GM18870 (cell line): ENCODE data around the gene PARP16.

Experiments
- ATAC-seq: cut with Tn5 transposase; IDR thresholded peaks from one replicate; pipeline ENCODE4 v1.9.1; 2021; ENCODE audit warnings: moderate library complexity; ENCODE audit not compliant: unreplicated experiment

PARP16 gene

GRCh38 chr15:65312400-65312916, 25.8 kb upstream of the PARP16 start:
- no peak for ATAC-seq

GRCh38 chr15:65311760-65312159, 25.1 kb upstream of the PARP16 start:
- no peak for ATAC-seq

- no peak for ATAC-seq
Observed at GRCh38 chr15:65310431-65311137, 23.9 kb upstream of the PARP16 start.

- no peak for ATAC-seq
Observed at GRCh38 chr15:65309882-65310418, 23.3 kb upstream of the PARP16 start.

- ATAC-seq = no peak
Observed at GRCh38 chr15:65307978-65308377, 21.3 kb upstream of the PARP16 start.

- no peak for ATAC-seq
Observed at GRCh38 chr15:65306551-65306950, 19.9 kb upstream of the PARP16 start.

- no peak for ATAC-seq
Observed at GRCh38 chr15:65305776-65306175, 19.1 kb upstream of the PARP16 start.

GRCh38 chr15:65305150-65305758, 18.6 kb upstream of the PARP16 start:
- no peak for ATAC-seq

GRCh38 chr15:65304381-65305149, 17.9 kb upstream of the PARP16 start, which contains the start of gene RNU5B-1:
RNU5B-1 (plus strand) TSS chr15:65304677.
- ATAC-seq = peak; percentile 70

GRCh38 chr15:65303687-65304380, 17.2 kb upstream of the PARP16 start:
- ATAC-seq = no peak

- no peak for ATAC-seq
Observed at GRCh38 chr15:65302061-65302460, 15.4 kb upstream of the PARP16 start.

- ATAC-seq = no peak
Observed at GRCh38 chr15:65300924-65301441, 14.3 kb upstream of the PARP16 start.

- no peak for ATAC-seq
Observed at GRCh38 chr15:65298731-65299130, 12.0 kb upstream of the PARP16 start.

GRCh38 chr15:65292938-65293518, 6.3 kb upstream of the PARP16 start:
- no peak for ATAC-seq

GRCh38 chr15:65290228-65290627, 3.5 kb upstream of the PARP16 start:
- ATAC-seq = no peak

- ATAC-seq = no peak
Observed at GRCh38 chr15:65289261-65289854, 2.7 kb upstream of the PARP16 start.

- ATAC-seq = no peak
Observed at GRCh38 chr15:65287520-65287855, 805 bp upstream of the PARP16 start.

GRCh38 chr15:65286069-65286703, 497 bp downstream of the PARP16 start:
- peak; percentile 16 for ATAC-seq

GRCh38 chr15:65285291-65286068, 1.2 kb downstream of the PARP16 start:
- no peak for ATAC-seq
